ENCODE data around the gene DUOXA2.

DNA sequence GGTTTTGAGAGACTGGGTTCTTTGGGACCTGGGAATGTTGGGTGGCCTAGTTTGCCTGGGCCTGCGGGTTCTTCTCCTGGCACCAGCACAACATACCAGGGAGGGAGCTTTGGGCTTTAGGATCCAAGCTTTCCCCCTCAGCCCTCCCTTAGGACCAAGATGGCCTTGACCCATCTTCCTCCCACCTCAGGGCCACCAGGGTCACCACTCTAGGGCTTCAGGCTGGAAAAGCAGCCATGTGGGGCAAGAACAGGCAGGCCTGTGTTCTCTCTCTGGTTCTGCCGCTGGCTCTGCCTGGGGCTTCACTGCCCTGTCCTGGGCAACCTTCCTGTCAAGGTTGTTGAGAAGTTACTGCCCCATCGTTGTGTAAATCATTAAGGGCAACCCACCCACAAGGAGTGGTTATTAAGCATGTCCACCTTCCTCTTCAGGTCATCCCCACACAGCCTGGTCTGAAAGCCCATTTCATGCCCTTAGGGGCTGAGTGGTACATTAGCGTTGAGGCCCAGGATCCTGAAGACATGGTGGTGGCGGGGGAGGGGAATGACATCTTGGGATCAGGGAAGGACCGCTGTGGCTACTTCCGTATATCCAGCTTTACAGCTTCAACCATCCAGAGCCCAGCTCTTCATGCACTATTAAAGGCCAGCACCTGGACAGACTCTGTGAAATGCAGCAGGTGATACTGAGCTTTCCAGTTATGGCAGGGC is 16.3 kb downstream of the DUOXA2 start:
- TF ChIP-seq EZH2 (IDR thresholded peaks at IDR 0.05; ENCODE audit: borderline replicate concordance, insufficient read depth, low read length, poor library complexity, severe bottlenecking) (no peak), CTCF (IDR thresholded peaks at IDR 0.05; ENCODE audit: poor library complexity, severe bottlenecking) (no peak), RAD21 (conservative IDR thresholded peaks at IDR 0.05) (no peak), EP300 (conservative IDR thresholded peaks at IDR 0.05; ENCODE audit: poor library complexity, severe bottlenecking) (no peak), POLR2AphosphoS5 (IDR thresholded peaks at IDR 0.05) (no peak), SMC3 (conservative IDR thresholded peaks at IDR 0.05; ENCODE audit: poor library complexity) (no peak)
